GM12892 (cell line): ENCODE data around the gene RD3L.

Experiments
- POLR2A ChIP-seq: IDR thresholded peaks from 2 replicates; pipeline ENCODE4 v1.6.1; 2011; ENCODE audit warnings: low read depth, low read length, control low read depth
- POLR2AphosphoS5 ChIP-seq: IDR thresholded peaks from 2 replicates; pipeline ENCODE4 v1.6.1; 2011; ENCODE audit warnings: low read depth, low read length, control low read depth
- TAF1 ChIP-seq: IDR thresholded peaks from 2 replicates; pipeline ENCODE4 v1.6.1; 2011; ENCODE audit warnings: low read depth, mild to moderate bottlenecking, control low read depth, low read length, borderline replicate concordance

- TF ChIP-seq POLR2A (no peak), POLR2AphosphoS5 (no peak), TAF1 (no peak)
Measured at GRCh38 chr14:103969961-103970360, 27.6 kb upstream of the RD3L start.
